HEK293 (cell line): ENCODE results near the gene CNOT8.
"Not testable (repeated sequence)": the region's sequence is repeated elsewhere in the genome, so short reads cannot be mapped to it uniquely, and the experiment has no call there.

Experiments used
- CTCF ChIP-seq: fragments of 450-650 bp; formaldehyde crosslinking; IDR thresholded peaks from 2 replicates; pipeline ENCODE4 v1.5.1; 2016; ENCODE audit warnings: missing biosample characterization, missing genetic modification characterization
- SP2 ChIP-seq: fragments of 450-650 bp; formaldehyde crosslinking; IDR thresholded peaks from 2 replicates; pipeline ENCODE4 v1.5.1; 2016; ENCODE audit warnings: missing biosample characterization, missing genetic modification characterization
- ZNF19 ChIP-seq: fragments of 450-650 bp; formaldehyde crosslinking; IDR thresholded peaks from 2 replicates; pipeline ENCODE4; 2016; ENCODE audit warnings: missing biosample characterization, missing genetic modification characterization, low read depth
- ZNF239 ChIP-seq: fragments of 450-650 bp; formaldehyde crosslinking; IDR thresholded peaks from 2 replicates; pipeline ENCODE4 v1.5.1; 2016; ENCODE audit warnings: missing biosample characterization, missing genetic modification characterization
- ZNF311 ChIP-seq: fragments of 450-650 bp; formaldehyde crosslinking; IDR thresholded peaks from 2 replicates; pipeline ENCODE4 v1.5.1; 2017; ENCODE audit warnings: missing biosample characterization, missing genetic modification characterization, borderline replicate concordance

- TF ChIP-seq CTCF; ZNF239; ZNF19; SP2 (tag by site-specific recombination); ZNF311 (tag by site-specific recombination): not testable (repeated sequence)
Measured at GRCh38 chr5:154905601-154906000, 47.2 kb downstream of the CNOT8 start.
